ENCODE measurements around the gene KAT2A.
"Not testable (repeated sequence)": the region's sequence is repeated elsewhere in the genome, so short reads cannot be mapped to it uniquely, and the experiment has no call there.

Gene KAT2A

GRCh38 chr17:42120770-42121769 is at the start of gene KAT2A:
Gene KAT2A, minus strand, starts transcription at chr17:42121367. Its CDS starts 63 bp downstream, at chr17:42121304.
- FAIRE-seq: no peak

DNA sequence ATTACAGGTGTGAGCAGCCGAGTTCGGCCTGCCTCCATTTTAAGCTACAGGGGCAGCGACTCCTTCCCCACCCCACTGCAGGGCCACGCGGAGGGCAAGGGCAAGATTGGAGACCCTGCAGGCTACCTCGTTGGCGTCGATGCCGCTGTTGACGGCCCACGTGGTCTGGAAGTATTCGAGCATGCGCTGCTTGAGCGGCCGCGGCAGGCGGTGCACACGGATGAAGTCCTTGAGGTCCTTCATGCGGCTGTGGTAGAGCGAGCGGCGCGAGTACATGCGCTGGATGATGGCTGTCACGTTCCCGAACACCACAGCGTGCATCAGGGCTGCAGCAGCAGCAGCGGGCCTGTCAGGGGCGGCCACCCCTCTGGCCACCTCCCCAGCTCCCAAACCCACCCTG is 48.2 kb upstream of the KAT2A start:
- no peak for FAIRE-seq

- no peak for FAIRE-seq
Observed at GRCh38 chr17:42167807-42168206, 46.6 kb upstream of the KAT2A start.

DNA sequence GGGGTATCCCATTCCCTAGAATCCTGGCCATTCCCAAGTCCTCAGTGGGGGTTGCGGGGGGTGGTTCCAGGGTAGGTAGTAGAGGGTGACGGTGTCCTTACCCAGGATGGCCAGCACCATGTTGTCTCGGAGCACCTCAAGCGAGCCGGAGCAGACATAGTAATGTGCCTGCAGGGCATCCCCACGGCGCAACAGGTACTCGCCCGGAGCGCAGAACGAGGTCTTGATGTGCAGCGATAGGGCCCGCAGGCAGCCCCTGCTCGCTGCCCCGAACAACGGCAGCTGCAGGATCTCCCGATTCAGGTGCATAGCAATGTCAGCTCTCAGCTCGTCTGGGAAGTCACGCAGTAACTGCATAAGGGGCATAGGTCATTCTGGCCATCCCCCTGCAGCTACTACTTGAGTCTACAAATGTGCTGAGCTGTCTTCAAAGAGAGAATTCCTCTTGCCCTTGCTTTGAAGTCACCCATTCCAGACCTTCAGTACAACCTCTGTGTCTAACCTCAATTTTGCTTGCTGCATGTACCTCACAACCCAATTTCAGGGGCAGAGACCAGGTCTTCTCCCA is 45.1 kb upstream of the KAT2A start:
- FAIRE-seq: no peak

DNA sequence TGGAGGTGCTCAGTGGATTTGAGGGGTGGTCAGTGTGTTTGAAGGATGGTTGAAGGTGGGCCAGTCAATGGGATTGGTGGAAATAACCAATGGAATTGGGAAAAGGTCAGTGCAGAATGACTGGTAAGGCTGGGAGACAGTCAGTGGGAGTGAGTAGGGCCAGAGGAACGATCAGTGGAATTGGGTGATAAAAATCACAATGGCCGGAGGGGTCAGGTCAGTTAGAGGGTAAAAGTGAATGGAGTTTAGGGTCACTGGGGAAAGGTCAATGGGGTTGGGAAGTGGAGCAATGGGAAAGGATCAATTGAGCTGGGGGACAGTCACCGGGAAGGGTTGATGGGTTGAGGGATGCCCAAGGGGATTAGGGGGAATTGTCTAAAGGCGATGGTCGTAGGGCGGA is 44.6 kb upstream of the KAT2A start:
- FAIRE-seq: no peak

DNA sequence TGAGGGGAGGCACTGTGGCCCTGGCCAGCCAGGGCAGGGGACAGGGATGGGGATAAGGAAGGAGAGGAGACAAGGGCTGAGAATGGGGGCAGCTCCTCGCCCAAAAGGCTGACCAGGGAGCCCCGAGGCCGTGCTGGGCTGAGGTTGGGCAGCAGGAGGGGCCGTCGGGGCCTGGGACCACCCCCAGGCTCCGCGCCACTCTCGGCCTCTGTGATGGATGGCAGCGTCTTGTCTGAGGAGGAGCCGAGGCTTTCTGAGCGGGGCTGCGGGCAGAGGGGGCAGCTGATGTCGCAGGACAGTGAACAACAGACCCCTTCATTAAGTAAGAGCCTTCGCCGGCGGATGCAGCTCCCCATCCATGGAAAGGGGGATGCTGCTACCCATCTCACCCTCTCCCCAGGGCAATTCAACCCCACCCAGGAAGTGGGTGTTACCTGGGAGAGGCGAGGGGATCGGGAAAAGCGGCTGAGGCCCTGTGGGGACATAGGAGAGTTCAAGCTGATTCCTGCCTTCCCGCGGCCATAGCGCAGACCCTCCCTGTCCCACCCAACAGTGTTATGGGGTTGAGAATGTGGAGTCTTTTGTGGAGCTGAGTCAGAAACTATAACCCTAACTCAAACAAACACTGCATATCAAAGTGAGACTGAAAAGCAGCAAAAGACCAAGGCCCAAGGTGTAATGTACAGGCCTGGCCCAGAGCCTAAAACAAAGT is 42.7 kb upstream of the KAT2A start:
- no peak for FAIRE-seq

- FAIRE-seq: no peak
Observed at GRCh38 chr17:42163113-42163512, 41.9 kb upstream of the KAT2A start.

- FAIRE-seq: no peak
Observed at GRCh38 chr17:42160531-42160910, 39.4 kb upstream of the KAT2A start.

- no peak for FAIRE-seq
Observed at GRCh38 chr17:42159796-42160530, 38.8 kb upstream of the KAT2A start.

DNA sequence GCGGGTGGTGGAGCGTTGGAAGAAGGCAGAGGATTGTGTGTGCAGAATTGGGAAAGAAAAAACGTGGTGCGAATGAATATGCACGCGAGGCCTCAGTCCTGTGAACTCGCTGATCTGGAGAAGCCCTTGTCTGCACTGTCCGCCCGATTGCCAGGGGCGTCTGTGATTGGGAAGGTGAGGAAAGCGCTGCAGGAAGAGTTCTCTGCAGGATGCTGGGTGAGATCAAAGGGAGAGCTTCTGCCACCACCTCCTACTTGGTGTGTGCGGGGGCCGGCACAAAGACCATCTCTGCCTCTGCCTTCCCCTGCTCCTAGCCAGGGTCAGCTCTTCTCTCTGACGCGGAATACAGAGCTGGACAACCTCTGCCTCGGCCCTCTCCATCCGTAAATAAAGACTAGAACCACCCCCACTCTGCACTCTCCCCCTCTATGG is 34.5 kb upstream of the KAT2A start:
- FAIRE-seq: no peak

DNA sequence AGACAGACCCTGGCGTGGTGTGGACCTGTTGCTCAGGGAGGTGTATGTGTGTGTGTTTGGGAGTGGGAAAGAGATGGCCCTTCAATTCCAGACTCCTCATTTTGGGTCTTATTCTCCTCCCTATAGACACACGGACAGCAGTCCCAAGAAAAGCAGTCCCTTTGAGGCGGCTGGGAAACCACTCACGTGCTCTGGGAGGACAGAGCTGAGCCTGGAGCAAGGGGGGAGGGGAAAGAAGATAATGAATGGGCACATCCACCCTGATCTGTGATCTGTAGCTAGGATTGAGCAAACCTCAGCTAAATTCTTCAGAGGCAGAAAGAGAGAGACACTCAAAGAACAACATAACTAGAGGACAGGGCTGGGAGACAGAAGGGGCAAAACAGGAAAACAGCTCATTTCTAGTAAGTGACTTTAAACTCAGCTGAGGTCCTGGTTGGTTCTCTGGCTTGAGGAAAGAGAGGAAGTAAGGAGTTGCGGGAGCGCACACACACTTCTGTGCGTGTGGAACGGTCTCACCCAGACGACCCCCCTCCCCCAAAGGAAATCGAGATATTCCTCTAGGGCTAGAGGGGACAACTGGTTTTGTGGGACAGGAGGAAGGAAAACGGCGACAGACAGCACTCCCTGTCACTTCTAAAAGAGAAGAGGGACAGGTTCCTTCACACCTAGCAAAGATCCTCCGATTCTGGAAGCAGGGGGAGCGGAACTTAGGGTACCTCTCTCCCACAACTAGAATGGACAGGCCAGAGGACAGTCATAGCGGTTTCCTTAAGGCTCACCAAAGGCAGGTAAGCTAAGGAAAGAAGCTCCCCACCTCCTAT is 33.0 kb upstream of the KAT2A start:
- FAIRE-seq: no peak

DNA sequence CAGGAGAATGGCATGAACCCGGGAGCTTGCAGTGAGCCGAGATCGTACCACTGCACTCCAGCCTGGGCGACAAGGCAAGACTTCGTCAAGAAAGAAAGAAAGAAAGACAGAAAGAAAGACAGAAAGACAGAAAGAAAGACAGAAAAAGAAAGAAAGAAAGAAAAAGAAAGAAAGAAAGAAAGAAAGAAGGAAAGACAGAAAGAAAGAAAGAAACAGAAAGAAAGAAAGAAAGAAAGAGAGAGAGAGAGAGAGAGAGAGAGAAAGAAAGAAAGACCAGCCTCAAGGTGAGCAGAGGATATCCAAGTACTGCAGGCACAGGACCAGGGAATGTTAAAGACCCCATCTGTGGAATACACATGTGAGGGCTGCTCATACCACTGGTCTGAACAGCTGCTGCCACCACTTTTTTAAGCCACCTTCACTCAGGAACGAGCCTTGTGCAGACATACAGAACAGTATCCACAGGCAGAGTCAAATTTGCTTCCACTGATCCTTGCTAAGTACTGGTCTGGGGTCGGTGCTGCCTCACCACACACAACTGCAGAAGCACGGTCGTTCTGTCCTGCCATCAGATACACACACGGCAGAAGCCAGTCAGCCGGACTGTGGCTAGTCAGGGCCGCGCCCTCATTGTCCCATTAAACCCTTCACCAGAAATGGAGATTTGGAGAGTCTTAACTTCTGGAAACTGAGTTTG is 25.9 kb upstream of the KAT2A start:
- no peak for FAIRE-seq

DNA sequence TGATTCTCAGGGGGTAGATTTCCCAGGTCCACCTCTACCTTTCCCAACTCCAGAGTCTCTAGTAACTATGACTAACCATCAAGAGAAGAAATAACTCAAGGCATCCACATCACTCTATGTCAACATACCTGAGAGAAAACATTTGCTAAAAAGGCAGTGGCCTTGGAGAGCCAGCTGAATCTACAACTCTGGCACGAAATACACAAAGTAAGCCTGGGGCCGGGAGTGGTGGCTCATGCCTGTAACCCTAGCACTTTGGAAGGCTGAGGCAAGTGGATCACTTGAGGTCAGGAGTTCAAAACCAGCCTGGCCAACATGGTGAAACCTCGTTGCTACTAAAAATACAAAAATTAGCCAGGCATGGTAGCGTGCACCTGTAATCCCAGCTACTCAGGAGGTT is 22.0 kb upstream of the KAT2A start:
- FAIRE-seq: not testable (repeated sequence)

GRCh38 chr17:42142371-42142896 is 21.3 kb upstream of the KAT2A start:
- FAIRE-seq: no peak

GRCh38 chr17:42141382-42141781 is 20.2 kb upstream of the KAT2A start:
- FAIRE-seq: no peak

GRCh38 chr17:42140690-42141089 is 19.5 kb upstream of the KAT2A start:
- FAIRE-seq: not testable (repeated sequence)

GRCh38 chr17:42138749-42139492 is 17.8 kb upstream of the KAT2A start:
- FAIRE-seq: no peak

- no peak for FAIRE-seq
Observed at GRCh38 chr17:42136654-42137051, 15.5 kb upstream of the KAT2A start.

- FAIRE-seq: peak; percentile 99
Observed at GRCh38 chr17:42135664-42136653, 14.8 kb upstream of the KAT2A start.

Data from islet of Langerhans (tissue), 1 donor.